Hematopoietic multipotent progenitor cell treated with erythropoietin and hydrocortisone succinate and interleukin-3 and kit ligand, for 6 days (in vitro differentiated cells): ENCODE measurements around the gene MAP4K3.
"Not testable (repeated sequence)": the region's sequence is repeated elsewhere in the genome, so short reads cannot be mapped to it uniquely, and the experiment has no call there.

Experiments
- DNase-seq: peaks from one replicate; pipeline ENCODE4 v3.0.0-alpha.2; 2015

The MAP4K3 gene

GRCh38 chr2:39407516-39408296, 29.4 kb downstream of the MAP4K3 start:
- DNase-seq, result no peak

- no peak for DNase-seq
These were observed 31.7 kb downstream of the MAP4K3 start for GRCh38 chr2:39405364-39405763.

- DNase-seq, result peak; percentile 35
These were observed 33.8 kb downstream of the MAP4K3 start for GRCh38 chr2:39403311-39403710.

GRCh38 chr2:39401319-39401718, 35.8 kb downstream of the MAP4K3 start:
- no peak for DNase-seq

GRCh38 chr2:39399570-39399969, 37.5 kb downstream of the MAP4K3 start:
- no peak for DNase-seq

GRCh38 chr2:39395313-39395712, 41.8 kb downstream of the MAP4K3 start:
- no peak for DNase-seq

GRCh38 chr2:39394516-39394961, 42.5 kb downstream of the MAP4K3 start:
- DNase-seq, result peak; percentile 61

GRCh38 chr2:39392672-39393071, 44.4 kb downstream of the MAP4K3 start:
- no peak for DNase-seq

- DNase-seq, result no peak
These were observed 46.9 kb downstream of the MAP4K3 start for GRCh38 chr2:39390216-39390615.

GRCh38 chr2:39386064-39386463, 51.0 kb downstream of the MAP4K3 start:
- no peak for DNase-seq

- DNase-seq, result no peak
These were observed 51.9 kb downstream of the MAP4K3 start for GRCh38 chr2:39385172-39385571.

- not testable (repeated sequence) for DNase-seq
These were observed 53.0 kb downstream of the MAP4K3 start for GRCh38 chr2:39384071-39384470.

GRCh38 chr2:39383146-39383545, 53.9 kb downstream of the MAP4K3 start:
- no peak for DNase-seq

GRCh38 chr2:39381653-39382052, 55.4 kb downstream of the MAP4K3 start:
- DNase-seq, result no peak

GRCh38 chr2:39380525-39381150, 56.4 kb downstream of the MAP4K3 start:
- no peak for DNase-seq

GRCh38 chr2:39379643-39380524, 57.2 kb downstream of the MAP4K3 start:
- peak; percentile 83 for DNase-seq

GRCh38 chr2:39378968-39379367, 58.1 kb downstream of the MAP4K3 start:
- DNase-seq, result no peak

- peak; percentile 62 for DNase-seq
These were observed 59.7 kb downstream of the MAP4K3 start for GRCh38 chr2:39377226-39377939.

GRCh38 chr2:39375917-39376316, 61.2 kb downstream of the MAP4K3 start:
- no peak for DNase-seq

GRCh38 chr2:39373181-39373802, 63.8 kb downstream of the MAP4K3 start:
- DNase-seq, result no peak

GRCh38 chr2:39370101-39370500, 67.0 kb downstream of the MAP4K3 start:
- DNase-seq, result no peak

- peak; percentile 30 for DNase-seq
These were observed 68.2 kb downstream of the MAP4K3 start for GRCh38 chr2:39368846-39369245.
